ENCODE measurements around the gene SMARCE1. TPM values are rescaled to one million over a fixed set of nuclear protein-coding genes. Genes with fewer than 3 reads are reported as not detected.

The SMARCE1 gene
- polyA plus RNA-seq, 2 of the 4 experiments (the other 2 are of a cell fraction): 109 to 111 TPM

- POLR2A ChIA-PET: no interaction called here
- CTCF ChIA-PET: interaction anchor here (1.2 to 4.7 kb wide), 8 partner anchors 8 to 136 kb away, joined by 3 to 17 read pairs (median 6); no protein-coding TSS in a partner anchor
- WGBS (ENCODE audit: missing lambda C conversion rate): 5% methylated on average over 5 of the region's 5 CpGs
Measured at GRCh38 chr17:40576113-40576740, 71.4 kb downstream of the SMARCE1 start.

More at GRCh38 chr17:40576113-40576740, 71.4 kb downstream of the SMARCE1 start:
- FAIRE-seq (no peak), DNase-seq (ENCODE audit: low read depth in 1 of 2, low spot score in 1 of 2) (no peak), ATAC-seq (no peak)
- Histone ChIP-seq H3K4me2 (no peak overlapping the region), H3K4me1 (no peaks in the 10 kb centered on the region), H3K9me3 (peaks cover 36% of the 10 kb centered on the region), H3K4me3 (no peak overlapping the region), H3K27ac (no peak overlapping the region)
- no peak for TF ChIP-seq HMGXB4 (CRISPR knock-in tag; IDR thresholded peaks at IDR 0.05; ENCODE audit: borderline replicate concordance)
- no peak for TF ChIP-seq CHD4 (IDR thresholded peaks at IDR 0.05; ENCODE audit: borderline replicate concordance)
- no peak for TF ChIP-seq FOXS1 (CRISPR knock-in tag; IDR thresholded peaks at IDR 0.05)
- TF ChIP-seq BHLHE40 (IDR thresholded peaks at IDR 0.05; ENCODE audit: low read depth, low read length): no peak
- no peak for TF ChIP-seq PHF8 (IDR thresholded peaks at IDR 0.05; ENCODE audit: borderline replicate concordance, low read depth)
- TF ChIP-seq E2F6 (IDR thresholded peaks at IDR 0.05; ENCODE audit: borderline replicate concordance, low read depth): no peak
- no peak for TF ChIP-seq MYC (IDR thresholded peaks at IDR 0.05; ENCODE audit: borderline replicate concordance, low read length)
- no peak for TF ChIP-seq HOXA7 (CRISPR knock-in tag; IDR thresholded peaks at IDR 0.05)
- TF ChIP-seq PBX3 (IDR thresholded peaks at IDR 0.05): no peak

Other genes starting within 250 kb of the SMARCE1 start
- gene TOP2A, start 229.9 kb downstream of the SMARCE1 start, polyA plus RNA-seq (2011; rRNA removed): 273 and 416 TPM in 2 replicates
- 210 to 241 TPM (median 226 TPM) in 3 replicates for gene TOP2A, start 229.9 kb downstream of the SMARCE1 start, polyA plus RNA-seq (2017; fragmentation: RNase III; extraction: RNeasy Plus Mini Kit Qiagen cat#74134 plus additional on column Dnase treatment)
- 1,080 and 1,577 TPM in 2 replicates for gene IGFBP4, start 204.4 kb downstream of the SMARCE1 start, polyA plus RNA-seq (2011; rRNA removed)
- 1,501 to 1,941 TPM (median 1,829 TPM) in 3 replicates for gene IGFBP4, start 204.4 kb downstream of the SMARCE1 start, polyA plus RNA-seq (2017; fragmentation: RNase III; extraction: RNeasy Plus Mini Kit Qiagen cat#74134 plus additional on column Dnase treatment)
- 24.2 and 45.9 TPM in 2 replicates for gene TNS4, start 146.2 kb downstream of the SMARCE1 start, polyA plus RNA-seq (2011; rRNA removed)
- gene TNS4, start 146.2 kb downstream of the SMARCE1 start, polyA plus RNA-seq (2017; fragmentation: RNase III; extraction: RNeasy Plus Mini Kit Qiagen cat#74134 plus additional on column Dnase treatment): 61.6 to 75.9 TPM (median 73.5 TPM) in 3 replicates
- 1.4 and 1.9 TPM in 2 replicates for gene CCR7, start 82.3 kb downstream of the SMARCE1 start, polyA plus RNA-seq (2011; rRNA removed)
- 0.72 to 0.84 TPM (median 0.76 TPM) in 3 replicates for gene CCR7, start 82.3 kb downstream of the SMARCE1 start, polyA plus RNA-seq (2017; fragmentation: RNase III; extraction: RNeasy Plus Mini Kit Qiagen cat#74134 plus additional on column Dnase treatment)
- 1.3 and 1.8 TPM in 2 replicates for gene KRT222, start 17.4 kb upstream of the SMARCE1 start, polyA plus RNA-seq (2011; rRNA removed)
- 0.97 to 1.8 TPM (median 1.8 TPM) in 3 replicates for gene KRT222, start 17.4 kb upstream of the SMARCE1 start, polyA plus RNA-seq (2017; fragmentation: RNase III; extraction: RNeasy Plus Mini Kit Qiagen cat#74134 plus additional on column Dnase treatment)
- not detected in 2 replicates for gene KRT24, start 55.9 kb upstream of the SMARCE1 start, polyA plus RNA-seq (2011; rRNA removed)
- not detected in 3 replicates for gene KRT24, start 55.9 kb upstream of the SMARCE1 start, polyA plus RNA-seq (2017; fragmentation: RNase III; extraction: RNeasy Plus Mini Kit Qiagen cat#74134 plus additional on column Dnase treatment)
- not detected in 2 replicates for gene KRT25, start 107.5 kb upstream of the SMARCE1 start, polyA plus RNA-seq (2011; rRNA removed)
- not detected in 3 replicates for gene KRT25, start 107.5 kb upstream of the SMARCE1 start, polyA plus RNA-seq (2017; fragmentation: RNase III; extraction: RNeasy Plus Mini Kit Qiagen cat#74134 plus additional on column Dnase treatment)
- gene KRT26, start 124.4 kb upstream of the SMARCE1 start, polyA plus RNA-seq (2011; rRNA removed): not detected in 2 replicates
- gene KRT26, start 124.4 kb upstream of the SMARCE1 start, polyA plus RNA-seq (2017; fragmentation: RNase III; extraction: RNeasy Plus Mini Kit Qiagen cat#74134 plus additional on column Dnase treatment): not detected in 3 replicates
- not detected in 2 replicates for gene KRT27, start 134.7 kb upstream of the SMARCE1 start, polyA plus RNA-seq (2011; rRNA removed)
- not detected in 3 replicates for gene KRT27, start 134.7 kb upstream of the SMARCE1 start, polyA plus RNA-seq (2017; fragmentation: RNase III; extraction: RNeasy Plus Mini Kit Qiagen cat#74134 plus additional on column Dnase treatment)
- not detected in 2 replicates for gene KRT28, start 152.1 kb upstream of the SMARCE1 start, polyA plus RNA-seq (2011; rRNA removed)
- gene KRT28, start 152.1 kb upstream of the SMARCE1 start, polyA plus RNA-seq (2017; fragmentation: RNase III; extraction: RNeasy Plus Mini Kit Qiagen cat#74134 plus additional on column Dnase treatment): not detected in 3 replicates
- 59.8 and 89.8 TPM in 2 replicates for gene KRT10, start 174.8 kb upstream of the SMARCE1 start, polyA plus RNA-seq (2011; rRNA removed)
- 89.1 to 96.2 TPM (median 95.9 TPM) in 3 replicates for gene KRT10, start 174.8 kb upstream of the SMARCE1 start, polyA plus RNA-seq (2017; fragmentation: RNase III; extraction: RNeasy Plus Mini Kit Qiagen cat#74134 plus additional on column Dnase treatment)
- not detected in 2 replicates for gene KRT12, start 219.4 kb upstream of the SMARCE1 start, polyA plus RNA-seq (2011; rRNA removed)
- gene KRT12, start 219.4 kb upstream of the SMARCE1 start, polyA plus RNA-seq (2017; fragmentation: RNase III; extraction: RNeasy Plus Mini Kit Qiagen cat#74134 plus additional on column Dnase treatment): not detected in 3 replicates
- 0.28 and 0.34 TPM in 2 replicates for gene KRT20, start 237.4 kb upstream of the SMARCE1 start, polyA plus RNA-seq (2011; rRNA removed)
- gene KRT20, start 237.4 kb upstream of the SMARCE1 start, polyA plus RNA-seq (2017; fragmentation: RNase III; extraction: RNeasy Plus Mini Kit Qiagen cat#74134 plus additional on column Dnase treatment): not detected in 3 replicates